ENCODE measurements around the gene LMO7.

LMO7 gene

DNA sequence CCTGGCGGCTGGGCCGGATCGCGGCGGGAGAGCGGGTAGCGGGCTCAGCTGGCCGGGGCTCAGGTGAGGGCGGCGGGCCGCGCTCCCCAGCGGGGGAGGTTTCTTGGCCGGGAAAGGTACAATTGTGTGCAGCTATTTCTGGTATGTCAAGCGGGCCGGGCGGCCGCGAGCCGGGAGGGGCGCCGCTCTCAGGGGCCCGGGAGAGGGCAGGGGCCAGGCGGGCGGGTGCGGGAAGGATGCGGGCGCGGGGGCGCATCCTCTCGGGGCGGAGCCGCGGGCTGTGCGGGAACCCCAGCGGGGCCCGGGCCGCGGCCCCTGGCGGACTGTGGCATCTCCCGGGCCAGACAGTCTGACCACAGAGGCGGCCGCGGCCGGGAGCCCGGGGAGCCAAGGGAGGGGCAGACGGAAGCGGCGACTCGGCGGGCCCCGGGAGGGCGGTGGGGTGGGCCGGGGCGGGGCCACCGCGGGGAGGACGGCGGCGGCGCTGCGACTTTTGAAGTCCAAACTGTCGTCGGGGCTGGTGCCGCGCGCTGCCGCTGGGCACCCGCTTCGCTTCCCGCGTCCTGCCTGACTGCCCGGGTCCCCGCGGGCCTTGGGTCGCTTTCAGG lies at the start of gene LMO7:
TSS of gene LMO7 (plus strand) at position 503 of the 608 bp plus-strand sequence. CDS start 328 bp downstream, outside the sequence.
- DNase-seq (ENCODE audit: low spot score), result peak; percentile 77

DNA sequence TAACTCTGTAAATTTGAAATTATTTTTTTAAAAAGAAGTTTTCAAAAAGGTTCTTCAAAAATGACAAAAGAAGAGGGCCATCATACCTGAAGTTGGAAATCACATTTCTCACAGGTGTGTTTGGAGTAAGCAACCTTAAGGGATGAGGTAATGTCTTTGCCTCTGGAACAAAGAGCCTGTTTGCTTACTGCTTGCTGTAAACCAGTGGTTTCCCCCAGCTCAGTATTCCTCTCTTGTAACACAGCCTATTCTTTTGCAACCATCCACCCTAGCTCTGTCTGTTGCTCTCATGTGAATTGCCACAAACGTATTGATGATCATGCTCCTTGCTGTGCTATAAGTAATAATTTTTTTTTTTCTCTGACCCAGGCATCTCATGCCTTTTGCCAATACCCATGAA lies 48.5 kb upstream of the LMO7 start:
- no peak for DNase-seq (ENCODE audit: low spot score)

DNA sequence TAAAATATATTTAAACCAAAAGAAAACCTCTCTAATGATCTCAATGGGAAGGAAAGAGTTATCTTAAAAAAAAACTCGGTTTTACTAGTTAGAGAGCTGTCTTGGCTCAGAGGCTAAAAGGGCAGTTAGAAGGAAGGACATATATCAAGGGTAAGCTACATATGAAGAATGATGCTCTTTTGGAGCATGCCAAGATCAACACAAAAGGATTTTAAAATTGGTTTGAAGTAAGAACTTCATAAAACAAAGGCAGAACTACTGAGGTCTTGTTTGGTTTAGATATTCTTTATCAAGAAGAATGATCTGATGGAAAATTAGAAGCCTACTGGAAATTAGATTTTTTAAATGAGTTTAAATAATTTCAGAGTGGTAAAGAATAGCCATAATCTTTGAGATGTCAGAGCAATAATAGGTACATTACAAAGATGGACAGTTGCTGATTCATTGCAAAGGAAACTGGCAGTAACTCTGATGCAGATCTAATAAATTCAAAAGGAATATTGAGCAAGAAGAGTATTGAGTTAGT lies 39.4 kb upstream of the LMO7 start:
- DNase-seq (ENCODE audit: low spot score), result no peak

DNA sequence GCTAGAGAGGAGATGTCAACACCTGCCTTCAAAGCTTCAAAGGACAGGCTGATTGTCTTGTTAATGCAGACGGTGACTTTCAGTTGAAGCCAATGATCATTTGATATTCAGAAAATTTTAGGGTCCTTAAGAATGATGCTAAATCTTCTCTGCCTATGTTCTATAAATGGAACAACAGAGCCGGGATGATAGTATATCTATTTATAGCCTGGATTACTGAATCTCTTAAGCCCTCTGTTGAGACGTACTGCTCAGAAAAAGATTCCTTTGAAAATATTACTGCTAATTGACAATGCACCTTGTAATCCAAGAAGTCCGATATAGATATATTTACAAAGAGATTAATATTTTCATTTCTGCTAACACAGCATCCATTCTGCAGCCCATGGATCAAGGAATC lies 35.8 kb upstream of the LMO7 start:
- no peak for DNase-seq (ENCODE audit: low spot score)

DNA sequence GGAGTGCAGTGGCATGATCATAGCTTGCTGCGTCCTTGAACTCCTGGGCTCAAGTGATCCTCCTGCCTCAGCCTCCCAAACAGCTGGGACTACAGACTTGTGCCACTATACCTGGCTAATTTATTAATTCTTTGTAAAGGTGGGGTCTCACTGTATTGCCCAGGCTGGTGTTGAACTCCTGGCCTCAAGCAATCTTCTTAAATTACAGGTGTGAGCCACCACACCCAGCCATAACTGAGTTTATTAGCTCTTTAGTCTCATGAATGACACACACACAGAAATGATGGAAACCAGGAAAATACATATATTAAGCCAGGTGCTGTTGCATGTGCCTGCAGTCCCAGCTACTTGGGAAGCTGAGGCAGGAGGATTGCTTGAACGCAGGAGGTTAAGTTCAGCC lies 33.1 kb upstream of the LMO7 start:
- no peak for DNase-seq (ENCODE audit: low spot score)

DNA sequence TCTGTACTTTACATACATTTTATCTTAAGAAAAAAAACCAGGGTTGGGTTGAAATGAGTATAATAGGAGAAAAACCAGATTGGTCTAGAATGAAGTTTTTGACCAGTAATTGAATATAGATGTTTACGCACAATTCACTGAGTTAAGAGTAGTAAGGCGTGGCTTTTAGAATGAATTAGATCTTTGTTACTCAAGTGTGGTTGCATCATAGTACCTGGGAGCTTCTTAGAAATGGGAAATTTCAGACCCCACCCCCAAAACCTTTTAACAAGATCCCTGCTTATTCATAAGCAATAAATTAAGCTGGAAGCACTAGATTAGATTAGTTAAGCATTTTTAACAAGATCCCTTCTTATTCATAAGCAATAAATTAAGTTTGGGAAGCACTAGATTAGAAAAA lies 28.7 kb upstream of the LMO7 start:
- DNase-seq (ENCODE audit: low spot score), result no peak

DNA sequence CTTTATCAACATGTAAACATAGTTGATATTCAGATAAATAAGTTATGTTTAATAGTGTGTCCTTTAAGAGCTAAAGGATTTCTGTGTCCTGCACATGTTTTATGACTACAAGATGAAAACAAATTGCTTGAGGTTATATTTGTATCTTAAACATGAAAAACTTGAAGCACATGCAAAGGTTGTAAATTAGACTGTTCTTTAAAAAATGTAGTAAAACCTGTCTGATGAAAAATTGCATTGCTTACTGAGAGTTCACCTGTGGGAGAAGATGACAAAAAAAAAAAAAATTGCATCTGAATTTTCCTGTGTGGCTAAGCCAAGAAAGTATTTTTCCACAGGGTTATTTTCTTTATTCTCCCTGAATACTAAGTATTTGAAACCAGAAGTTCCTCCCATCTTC lies 25.7 kb upstream of the LMO7 start:
- no peak for DNase-seq (ENCODE audit: low spot score)

DNA sequence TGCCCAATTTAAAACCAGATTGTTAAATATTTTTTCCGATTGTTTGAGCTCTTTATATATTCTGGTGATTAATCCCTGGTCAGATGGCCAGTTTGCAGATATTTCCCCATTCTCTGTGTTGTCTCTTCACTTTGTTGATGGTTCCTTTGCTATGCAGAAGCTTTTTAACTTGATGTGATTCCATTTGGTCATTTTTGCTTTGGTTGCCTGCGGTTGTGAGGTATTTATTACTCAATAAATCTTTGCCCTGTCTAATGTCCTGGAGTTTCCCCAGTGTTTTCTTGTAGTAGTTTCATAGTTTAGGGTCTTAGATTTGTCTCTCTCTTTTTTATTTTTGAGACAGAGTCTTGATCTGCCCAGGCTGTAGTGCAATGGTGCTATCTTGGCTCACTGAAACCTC lies 23.8 kb upstream of the LMO7 start:
- DNase-seq (ENCODE audit: low spot score), result no peak

DNA sequence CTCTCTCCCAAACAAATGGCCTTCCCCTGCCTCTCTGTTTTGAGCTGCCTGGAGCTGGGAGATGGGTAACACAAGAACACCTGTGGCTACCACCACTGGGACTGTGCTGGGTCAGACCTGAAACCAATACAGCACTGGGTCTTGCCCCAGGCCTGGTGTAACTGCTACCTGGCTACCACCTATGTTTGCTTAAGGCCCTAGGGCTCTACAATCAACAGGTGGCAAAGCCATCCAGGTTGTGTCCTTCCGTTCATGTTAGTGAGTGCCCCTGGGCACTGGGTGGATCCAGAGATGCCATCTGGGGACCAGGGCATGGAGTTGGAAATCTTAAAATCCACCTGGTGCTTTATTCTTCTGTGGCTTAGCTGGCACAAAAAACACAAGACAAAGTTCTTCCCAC lies 18.9 kb upstream of the LMO7 start:
- no peak for DNase-seq (ENCODE audit: low spot score)

DNA sequence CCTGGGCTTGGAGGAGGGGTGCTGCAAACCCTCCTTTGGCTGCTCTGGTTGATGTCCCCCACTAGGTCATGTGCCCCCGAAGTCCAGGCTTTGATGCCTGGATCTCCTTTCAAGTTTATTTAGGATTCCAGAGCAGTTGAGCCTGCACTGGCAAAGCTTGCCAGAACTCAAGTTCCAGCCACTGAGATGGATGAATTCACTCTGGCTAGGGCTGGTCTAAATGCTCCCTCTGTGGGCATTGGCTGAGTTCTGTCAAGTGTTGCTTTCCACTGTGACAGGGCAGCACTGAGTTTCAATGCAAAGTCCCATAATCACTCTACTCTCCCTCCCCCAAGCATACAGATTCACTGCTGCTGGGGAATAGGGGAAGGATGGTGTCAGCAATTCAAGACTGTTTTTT lies 17.8 kb upstream of the LMO7 start:
- DNase-seq (ENCODE audit: low spot score), result no peak

DNA sequence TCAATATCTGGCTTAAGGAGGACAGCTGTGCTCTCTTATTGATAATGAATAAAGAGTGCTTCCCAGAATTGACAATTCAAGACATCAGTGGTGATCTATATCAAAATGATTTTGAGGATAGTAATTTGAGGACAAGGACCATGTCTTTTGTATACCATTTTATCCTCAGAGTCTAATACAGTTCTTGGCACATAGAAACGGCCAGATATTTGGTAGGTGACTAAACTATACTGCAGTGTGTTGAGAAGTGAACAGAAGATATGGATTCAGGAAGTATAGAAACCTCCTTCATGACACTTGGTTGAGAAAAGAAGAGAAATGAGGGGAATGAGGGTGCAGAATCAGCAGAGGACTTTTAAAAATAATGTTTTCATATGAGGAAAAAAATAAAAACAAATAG lies 16.1 kb upstream of the LMO7 start:
- DNase-seq (ENCODE audit: low spot score), result no peak

DNA sequence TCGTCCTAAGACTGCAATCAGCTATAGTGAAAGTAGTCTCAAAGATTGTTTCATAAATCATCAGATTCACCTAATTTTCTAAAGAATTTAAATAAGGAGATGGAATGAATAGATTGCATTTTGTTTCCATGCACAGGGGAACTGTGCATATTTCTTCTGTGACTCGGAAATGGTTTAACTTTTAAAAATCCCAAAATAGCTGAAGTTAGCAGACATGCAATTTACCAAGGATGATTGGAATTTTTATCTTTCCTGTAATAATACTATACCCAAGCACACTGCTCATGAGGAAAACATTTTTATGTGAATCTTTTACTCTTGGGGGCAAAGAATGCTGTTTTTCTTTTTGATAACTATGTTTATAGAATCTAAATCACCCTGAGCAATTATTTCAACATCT lies 15.0 kb upstream of the LMO7 start:
- no peak for DNase-seq (ENCODE audit: low spot score)

DNA sequence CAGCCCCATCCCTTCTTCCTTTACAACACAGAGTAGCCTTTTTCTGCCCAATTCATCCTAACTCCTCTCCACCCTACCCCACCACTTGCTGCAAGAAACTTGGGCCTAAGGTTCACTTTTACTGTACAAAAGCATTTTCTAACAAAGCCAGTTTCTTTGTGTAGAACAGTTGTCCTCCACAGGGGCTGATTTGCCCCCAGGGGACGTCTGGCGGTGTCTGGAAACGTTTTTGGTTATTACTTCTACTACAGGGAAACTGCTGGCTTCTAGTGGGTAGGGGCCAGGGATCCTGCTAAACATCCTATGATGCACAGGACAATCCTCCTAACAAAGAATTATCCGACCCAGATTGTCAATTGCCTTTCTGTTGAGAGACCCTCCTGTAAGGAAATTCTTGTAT lies 7.3 kb upstream of the LMO7 start:
- DNase-seq (ENCODE audit: low spot score), result no peak

DNA sequence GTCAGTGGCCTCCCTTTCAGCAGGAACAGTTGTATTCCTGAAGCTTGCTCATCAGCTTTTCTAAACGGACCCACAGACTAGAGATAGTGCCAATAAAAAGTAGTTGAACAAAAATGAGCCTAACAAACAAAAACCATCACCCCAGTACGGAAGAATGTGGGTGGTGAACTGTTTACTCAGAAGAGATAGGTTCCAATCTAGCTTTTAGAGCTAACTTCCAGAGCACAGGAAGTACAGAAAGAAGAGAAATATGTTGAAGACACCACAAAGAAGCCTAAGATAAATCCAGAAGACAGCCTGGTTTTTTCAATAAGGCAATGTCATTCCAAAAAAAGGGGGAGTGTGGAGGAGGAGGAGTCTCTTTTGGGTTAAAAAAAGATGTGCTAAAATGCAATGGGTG lies 2.8 kb upstream of the LMO7 start:
- no peak for DNase-seq (ENCODE audit: low spot score)

DNA sequence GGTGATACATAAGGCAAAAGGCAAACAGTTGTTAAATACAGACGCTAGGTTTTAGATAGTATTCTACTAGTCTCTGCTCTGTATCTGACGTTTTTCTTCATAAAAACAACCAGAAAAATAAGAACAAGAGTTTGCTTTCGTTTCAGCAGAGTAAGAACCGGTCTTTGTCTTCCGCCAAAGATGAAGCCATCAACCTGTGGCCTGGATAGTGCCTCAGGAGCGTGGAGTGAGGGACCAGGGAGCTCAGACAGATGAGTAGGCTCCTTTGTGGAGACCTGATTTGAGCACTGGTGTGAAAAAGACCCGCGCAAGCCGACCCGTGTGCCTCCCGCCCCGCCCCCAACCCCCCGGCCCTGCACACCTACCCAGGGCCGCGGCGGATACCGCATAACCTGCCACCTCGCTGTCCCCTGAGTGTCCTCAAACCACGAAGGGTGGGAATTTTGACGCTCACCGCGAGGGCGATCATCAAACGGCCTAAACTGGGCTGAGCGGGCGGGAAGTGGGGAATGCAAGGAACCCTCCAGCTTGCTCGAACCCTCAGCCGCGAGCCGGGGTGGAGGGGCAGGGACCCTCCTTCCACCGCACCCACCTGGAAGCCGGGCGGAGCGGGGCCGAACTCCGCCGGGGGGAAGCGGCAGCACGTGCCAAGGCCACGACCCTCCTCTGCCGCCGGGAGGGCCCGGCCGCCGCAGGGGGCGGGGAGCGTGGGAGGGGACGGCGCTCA lies 866 bp upstream of the LMO7 start:
- peak; percentile 8 for DNase-seq (ENCODE audit: low spot score)

DNA sequence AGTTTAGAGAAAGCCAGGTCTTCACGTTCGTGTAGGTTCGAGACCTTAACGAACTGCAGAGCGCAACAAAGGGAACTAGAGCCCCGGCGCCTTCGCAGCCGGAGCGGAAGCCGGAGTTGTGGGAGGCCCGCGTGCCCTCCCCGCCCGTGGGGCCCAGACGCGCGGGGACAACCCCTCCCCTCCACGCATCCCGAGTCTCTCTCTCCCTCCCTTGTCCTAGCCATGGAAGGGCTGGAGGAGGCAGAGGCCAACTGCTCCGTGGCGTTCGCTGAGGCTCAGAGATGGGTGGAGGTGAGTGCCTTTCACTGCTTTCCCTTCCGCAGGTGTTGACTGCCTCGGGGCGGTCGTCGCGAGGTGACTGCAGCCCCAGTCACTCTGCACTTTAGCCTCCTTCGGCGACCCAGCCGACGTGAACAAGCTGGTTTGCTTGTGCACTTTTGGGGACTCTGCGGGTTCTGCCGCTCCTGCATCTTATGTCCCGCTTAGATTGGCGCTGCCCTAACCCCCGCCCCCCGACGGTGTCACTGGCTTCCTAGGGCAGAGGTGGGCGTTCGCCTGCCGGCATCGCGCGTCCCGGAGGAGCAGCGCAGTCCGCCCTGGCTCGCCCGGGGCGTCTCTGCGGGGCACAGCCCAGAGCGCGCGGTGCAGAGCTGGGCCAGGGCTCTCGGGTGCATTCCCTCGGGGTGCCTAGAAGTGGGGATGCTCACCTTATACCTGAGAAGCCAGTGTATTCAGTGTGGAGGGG lies 478 bp downstream of the LMO7 start:
- peak; percentile 65 for DNase-seq (ENCODE audit: low spot score)

DNA sequence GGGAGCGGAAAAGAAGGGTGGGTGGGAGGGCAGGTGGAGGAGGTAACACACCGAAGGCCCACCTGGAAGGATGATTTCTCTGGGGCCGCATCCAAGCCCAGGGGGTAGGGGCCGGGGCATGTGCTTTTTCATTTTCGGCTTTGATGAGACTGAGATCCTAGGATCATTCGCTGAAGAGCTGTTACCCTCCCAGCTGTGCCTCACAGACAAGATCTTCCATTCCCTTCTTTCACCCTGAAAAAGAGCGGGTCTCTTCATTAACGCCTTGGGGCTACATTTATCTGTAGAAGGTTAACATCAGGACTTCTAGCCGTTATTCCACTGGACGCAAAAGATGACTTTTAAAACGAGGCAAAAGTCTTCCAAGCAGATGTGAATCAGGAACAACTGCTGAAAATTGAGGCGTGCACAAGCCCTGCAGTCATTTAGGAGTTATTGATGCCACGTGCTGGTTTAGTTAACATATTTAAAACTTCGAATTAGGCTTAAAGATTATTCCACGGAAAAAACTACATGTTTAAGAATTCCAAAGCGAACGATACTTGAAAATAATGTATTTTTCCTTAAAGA lies 1.1 kb downstream of the LMO7 start:
- DNase-seq (ENCODE audit: low spot score), result no peak

DNA sequence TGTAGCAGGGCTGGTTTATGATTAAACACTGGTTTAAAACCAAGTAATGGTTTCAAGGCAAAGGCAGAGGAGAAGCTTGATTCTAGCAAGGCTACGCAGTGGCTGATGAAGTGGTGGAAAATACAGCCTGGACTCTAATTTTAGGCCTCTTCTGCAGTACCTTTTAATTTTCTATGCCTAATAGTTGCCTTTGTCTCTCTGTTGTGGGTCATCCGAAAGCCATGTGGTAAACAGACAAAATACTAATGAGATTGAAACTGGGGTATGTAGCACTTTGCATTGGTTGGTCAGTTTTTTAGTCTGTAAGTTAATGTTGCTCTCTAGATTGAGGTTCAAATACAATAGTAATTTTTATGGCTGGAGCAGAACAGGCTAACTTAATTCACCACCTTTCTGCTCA lies 3.3 kb downstream of the LMO7 start:
- no peak for DNase-seq (ENCODE audit: low spot score)

DNA sequence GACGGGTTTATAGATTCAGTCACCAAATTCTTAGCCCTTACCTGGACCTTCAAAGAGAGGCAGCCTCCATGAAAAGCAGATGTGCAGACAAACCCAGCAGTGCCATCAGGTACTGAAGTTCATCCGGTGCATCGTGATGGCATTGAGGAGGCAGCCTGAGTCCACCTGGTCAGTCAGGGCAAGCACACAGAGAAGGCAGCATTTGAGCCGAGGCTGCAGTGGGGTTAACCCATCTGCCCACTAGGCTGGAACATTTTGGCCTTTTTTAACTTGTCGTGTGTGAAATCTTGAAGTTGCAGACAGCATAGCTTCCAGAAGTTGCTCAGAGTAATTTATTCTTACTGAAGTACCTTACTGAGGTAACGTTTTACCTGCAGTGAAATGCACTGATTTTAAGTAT lies 4.9 kb downstream of the LMO7 start:
- no peak for DNase-seq (ENCODE audit: low spot score)

DNA sequence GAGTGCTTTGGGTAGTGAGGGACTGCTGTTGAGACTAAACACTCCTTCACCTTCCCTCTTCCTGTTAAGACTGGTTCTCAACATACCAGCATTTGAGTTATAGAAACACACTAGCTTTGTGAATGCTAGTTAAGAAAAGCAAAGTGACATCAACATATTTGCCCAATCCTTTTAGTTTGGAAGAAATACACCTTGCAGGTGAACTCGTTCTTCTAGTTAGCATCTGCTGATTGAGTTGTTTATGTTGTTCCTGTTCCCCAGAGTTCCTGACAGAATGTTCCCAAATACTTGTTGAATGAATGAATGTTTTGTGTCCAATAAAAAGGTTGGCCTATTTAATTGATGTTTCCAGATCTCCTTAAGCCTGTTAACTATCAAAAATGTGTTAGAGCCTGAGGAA lies 7.1 kb downstream of the LMO7 start:
- DNase-seq (ENCODE audit: low spot score), result no peak

DNA sequence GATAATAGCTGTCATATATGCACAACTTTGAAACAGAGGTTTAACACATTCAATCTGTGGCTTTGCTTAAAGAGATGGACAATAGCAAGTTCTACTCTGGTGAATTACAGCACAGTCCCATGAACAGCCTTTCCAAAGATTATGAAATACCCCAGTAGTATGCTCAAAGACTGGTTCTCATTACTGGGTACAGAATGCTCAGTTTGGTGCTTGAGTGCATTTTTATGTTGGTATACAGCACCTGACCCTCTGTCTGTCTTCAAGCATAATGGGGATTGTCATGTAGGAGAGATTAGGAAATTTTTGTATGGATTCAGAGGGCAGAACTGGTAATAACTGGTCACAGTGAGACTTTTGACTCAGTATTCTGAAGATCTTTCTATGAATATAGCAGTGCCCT lies 7.6 kb downstream of the LMO7 start:
- DNase-seq (ENCODE audit: low spot score), result no peak

DNA sequence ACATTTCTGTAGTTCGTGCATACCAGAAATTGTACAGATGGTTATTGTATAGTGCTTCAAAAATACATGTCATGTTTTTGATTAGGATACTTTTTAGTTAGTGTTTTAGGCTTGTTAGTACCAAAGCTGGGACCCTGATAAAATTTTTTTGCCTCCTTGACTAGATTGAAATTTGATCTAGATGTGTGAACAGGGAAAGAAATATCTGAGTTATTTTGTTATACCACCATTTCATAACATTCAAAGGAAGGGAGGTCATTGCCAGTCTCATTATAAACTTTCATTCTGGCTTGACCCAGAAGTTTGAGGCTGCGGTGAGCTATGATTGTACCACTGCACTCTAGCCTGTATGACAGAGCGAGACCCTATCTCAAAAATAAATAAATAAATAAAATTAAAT lies 9.0 kb downstream of the LMO7 start:
- DNase-seq (ENCODE audit: low spot score), result no peak

Measured in germinal center (tissue), 1 donor.